HG02870 (cell line): ENCODE data around the gene DOCK10.
A peak's percentile ranks its signal among the peaks of the same experiment; 100 is the strongest.

Source experiments
- ATAC-seq: cut with Tn5 transposase; IDR thresholded peaks from one replicate; pipeline ENCODE4 v1.9.1; 2021; ENCODE audit warnings: mild to moderate bottlenecking, moderate library complexity; ENCODE audit not compliant: unreplicated experiment

DOCK10 gene

GRCh38 chr2:224734949-224735348 is 307.3 kb downstream of the DOCK10 start:
- ATAC-seq = no peak

GRCh38 chr2:224731665-224732064 is 310.6 kb downstream of the DOCK10 start:
- ATAC-seq = no peak

GRCh38 chr2:224729435-224729834 is 312.8 kb downstream of the DOCK10 start:
- no peak for ATAC-seq

GRCh38 chr2:224724331-224724730 is 317.9 kb downstream of the DOCK10 start:
- ATAC-seq = no peak

GRCh38 chr2:224723586-224724217 is 318.6 kb downstream of the DOCK10 start:
- peak; percentile 72 for ATAC-seq

GRCh38 chr2:224722770-224723169 is 319.5 kb downstream of the DOCK10 start:
- ATAC-seq = no peak

GRCh38 chr2:224722250-224722649 is 320.0 kb downstream of the DOCK10 start:
- no peak for ATAC-seq

GRCh38 chr2:224716921-224717320 is 325.3 kb downstream of the DOCK10 start:
- no peak for ATAC-seq

- ATAC-seq = no peak
Observed at GRCh38 chr2:224716201-224716600, 326.1 kb downstream of the DOCK10 start, which contains the start of gene CCDC195. TSS of gene CCDC195 (minus strand) at chr2:224716365. CDS start at chr2:224716365, 0 bp downstream.
